Hepatocyte (in vitro differentiated cells): ENCODE measurements around the gene MSANTD1. TPM values are rescaled to one million over a fixed set of nuclear protein-coding genes. Genes with fewer than 3 reads are reported as not detected.
"Not testable (repeated sequence)": the region's sequence is repeated elsewhere in the genome, so short reads cannot be mapped to it uniquely, and the experiment has no call there.

ENCODE experiments used
- DNase-seq: peaks from one replicate; pipeline ENCODE4 v3.0.0-alpha.2; 2016; ENCODE audit warnings: low spot score
- H2AFZ ChIP-seq: fragments of 200-600 bp; sonication (generic); 2 replicates; pipeline ENCODE4 v1.6.0; 2016; ENCODE audit warnings: antibody characterized with exemption, mild to moderate bottlenecking
- H3K27ac ChIP-seq: fragments of 200-600 bp; sonication (generic); 2 replicates; pipeline ENCODE4 v1.5.1; 2016; ENCODE audit warnings: mild to moderate bottlenecking
- H3K27me3 ChIP-seq: fragments of 200-600 bp; sonication (generic); 2 replicates; pipeline ENCODE4 v1.6.1; 2016
- H3K36me3 ChIP-seq: fragments of 200-600 bp; sonication (generic); replicated peaks from 2 replicates; pipeline ENCODE4 v1.5.1; 2016; ENCODE audit warnings: low read depth; ENCODE audit not compliant: insufficient read depth
- H3K4me1 ChIP-seq: fragments of 200-600 bp; sonication (generic); 2 replicates; pipeline ENCODE4 v1.5.1; 2016; ENCODE audit warnings: mild to moderate bottlenecking, moderate library complexity; ENCODE audit not compliant: insufficient read depth
- H3K4me2 ChIP-seq: fragments of 200-600 bp; sonication (generic); 2 replicates; pipeline ENCODE4 v1.6.0; 2016
- H3K4me3 ChIP-seq: fragments of 200-600 bp; sonication (generic); 2 replicates; pipeline ENCODE4 v1.5.1; 2016; ENCODE audit warnings: mild to moderate bottlenecking
- H3K79me2 ChIP-seq: fragments of 200-600 bp; sonication (generic); 2 replicates; pipeline ENCODE4 v1.6.0; 2017; ENCODE audit warnings: mild to moderate bottlenecking
- H3K9me2 ChIP-seq: fragments of 200-600 bp; sonication (generic); replicated peaks from 2 replicates; pipeline ENCODE4 v1.6.0; 2017; ENCODE audit warnings: mild to moderate bottlenecking; ENCODE audit not compliant: insufficient read depth
- H3K9me3 ChIP-seq: fragments of 200-600 bp; sonication (generic); 2 replicates; pipeline ENCODE4 v1.5.1; 2016; ENCODE audit warnings: low read depth, mild to moderate bottlenecking
- H4K20me1 ChIP-seq: fragments of 200-600 bp; sonication (generic); 2 replicates; pipeline ENCODE4 v1.6.0; 2016; ENCODE audit warnings: mild to moderate bottlenecking; ENCODE audit not compliant: insufficient read depth, poor library complexity, severe bottlenecking
- EZH2 ChIP-seq: fragments of 200-600 bp; sonication (generic); IDR thresholded peaks from 2 replicates; pipeline ENCODE4 v1.6.1; 2016; ENCODE audit warnings: antibody characterized with exemption, mild to moderate bottlenecking, borderline replicate concordance
- EZH2phosphoT487 ChIP-seq: fragments of 200-600 bp; sonication (generic); IDR thresholded peaks from one replicate; pipeline ENCODE4 v1.6.1; 2018; ENCODE audit warnings: antibody characterized with exemption, mild to moderate bottlenecking, low read depth, moderate library complexity; ENCODE audit not compliant: unreplicated experiment, severe bottlenecking
- WGBS: methylation state at CpG from one replicate; pipeline ENCODE4 v1.1.6; 2016; ENCODE audit warnings: low lambda C conversion rate; ENCODE audit errors: missing lambda C conversion rate; 5-methylcytosine and 5-hydroxymethylcytosine counted together
- polyA plus RNA-seq: library from polyadenylated mRNA; unstranded; fragments of >200 nt; fragmentation: Nextera tagmentation; extraction: Ambion mirVana; gene quantifications from 2 replicates; pipeline ENCODE4 v1.2.1, GENCODE V29; 2016
- total RNA-seq: library from RNA; depleted of rRNA; stranded (reverse); fragments of >200 nt; gene quantifications from 2 replicates; pipeline ENCODE4 v1.2.3, GENCODE V29; 2014
- TF ChIP-seq, protein P1 (sequence below): fragments of 200-600 bp; sonication (generic); IDR thresholded peaks from 2 replicates; pipeline ENCODE4 v1.5.1; 2016; ENCODE audit warnings: antibody characterized with exemption, mild to moderate bottlenecking; ENCODE audit not compliant: poor library complexity

Gene MSANTD1
- total and polyA plus RNA-seq, 2 experiments from 2014 or later: 0.51 to 0.57 TPM

DNA sequence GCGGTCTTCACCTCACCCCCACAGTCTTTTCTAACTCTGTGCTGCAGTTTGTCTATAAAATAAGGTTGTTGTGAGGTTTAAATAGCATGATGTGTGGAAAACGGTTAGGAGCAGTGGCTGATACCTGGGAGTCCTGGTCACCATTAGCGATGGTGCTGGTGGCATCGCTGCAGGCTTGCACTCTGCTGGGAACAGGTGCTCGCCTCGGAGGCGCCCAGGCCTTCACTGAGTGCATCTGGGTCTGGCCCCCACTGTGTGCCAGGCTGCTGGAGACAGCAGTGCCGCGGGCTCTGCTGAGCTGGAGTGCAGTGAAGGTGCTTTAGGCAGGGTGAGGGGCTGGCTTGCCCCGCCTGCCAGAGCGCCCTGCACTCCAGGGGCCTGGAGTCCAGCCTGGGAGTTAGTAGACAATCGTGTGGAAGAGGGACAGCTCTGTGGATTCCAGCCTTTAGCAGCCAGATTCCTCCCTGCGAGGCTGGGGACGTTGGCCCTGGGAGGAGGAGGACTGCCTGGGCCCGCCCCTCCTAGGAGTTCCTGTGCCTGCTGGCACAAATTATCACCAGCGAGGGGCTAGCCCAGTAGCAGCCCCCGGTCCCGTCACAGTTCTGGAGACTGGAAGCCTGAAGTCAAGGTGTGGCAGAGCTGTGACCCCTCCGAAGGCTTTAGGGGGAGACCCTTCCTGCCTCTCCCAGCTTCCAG is 51.2 kb downstream of the MSANTD1 start:
- WGBS: 87% methylated on average over 19 of the region's 19 CpGs
- peaks cover 56% of the 10 kb centered on the region for H4K20me1 ChIP-seq
- H3K4me3 ChIP-seq: no peak overlapping the region
- no peak overlapping the region for H3K27ac ChIP-seq
- no peaks in the 10 kb centered on the region for H3K36me3 ChIP-seq
- no peaks in the 10 kb centered on the region for H3K27me3 ChIP-seq
- H3K4me2 ChIP-seq: no peak overlapping the region
- DNase-seq: no peak
- TF ChIP-seq, protein P1, sequence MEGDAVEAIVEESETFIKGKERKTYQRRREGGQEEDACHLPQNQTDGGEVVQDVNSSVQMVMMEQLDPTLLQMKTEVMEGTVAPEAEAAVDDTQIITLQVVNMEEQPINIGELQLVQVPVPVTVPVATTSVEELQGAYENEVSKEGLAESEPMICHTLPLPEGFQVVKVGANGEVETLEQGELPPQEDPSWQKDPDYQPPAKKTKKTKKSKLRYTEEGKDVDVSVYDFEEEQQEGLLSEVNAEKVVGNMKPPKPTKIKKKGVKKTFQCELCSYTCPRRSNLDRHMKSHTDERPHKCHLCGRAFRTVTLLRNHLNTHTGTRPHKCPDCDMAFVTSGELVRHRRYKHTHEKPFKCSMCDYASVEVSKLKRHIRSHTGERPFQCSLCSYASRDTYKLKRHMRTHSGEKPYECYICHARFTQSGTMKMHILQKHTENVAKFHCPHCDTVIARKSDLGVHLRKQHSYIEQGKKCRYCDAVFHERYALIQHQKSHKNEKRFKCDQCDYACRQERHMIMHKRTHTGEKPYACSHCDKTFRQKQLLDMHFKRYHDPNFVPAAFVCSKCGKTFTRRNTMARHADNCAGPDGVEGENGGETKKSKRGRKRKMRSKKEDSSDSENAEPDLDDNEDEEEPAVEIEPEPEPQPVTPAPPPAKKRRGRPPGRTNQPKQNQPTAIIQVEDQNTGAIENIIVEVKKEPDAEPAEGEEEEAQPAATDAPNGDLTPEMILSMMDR: no peak
- TF ChIP-seq EZH2: no peak
- TF ChIP-seq EZH2phosphoT487: no peak
- peaks cover 98% of the 10 kb centered on the region for H3K79me2 ChIP-seq
- H3K9me2 ChIP-seq: no peaks in the 10 kb centered on the region
- H2AFZ ChIP-seq: no peak overlapping the region
- no peaks in the 10 kb centered on the region for H3K9me3 ChIP-seq
- H3K4me1 ChIP-seq: peaks cover 8% of the 10 kb centered on the region

DNA sequence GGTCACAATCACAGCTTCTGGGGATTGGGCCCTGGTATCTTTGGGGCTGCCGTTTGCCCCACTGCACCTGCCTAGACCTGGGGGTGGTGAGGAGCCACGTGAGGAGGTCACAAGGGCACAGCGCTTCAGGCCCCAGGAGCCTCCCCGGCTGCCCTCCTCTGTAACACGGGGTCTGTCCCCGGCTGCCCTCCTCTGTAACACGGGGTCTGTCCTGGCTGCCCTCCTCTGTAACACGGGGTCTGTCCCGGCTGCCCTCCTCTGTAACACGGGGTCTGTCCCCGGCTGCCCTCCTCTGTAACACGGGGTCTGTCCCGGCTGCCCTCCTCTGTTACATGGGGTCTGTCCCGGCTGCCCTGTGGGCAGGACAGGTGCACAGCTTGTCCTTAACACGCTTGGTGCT is 51.9 kb downstream of the MSANTD1 start:
- H2AFZ ChIP-seq, H3K4me1 ChIP-seq, H3K4me3 ChIP-seq, H3K9me3 ChIP-seq, H3K36me3 ChIP-seq, H3K27ac ChIP-seq, H3K9me2 ChIP-seq, H3K27me3 ChIP-seq, DNase-seq, H3K4me2 ChIP-seq: not testable (repeated sequence)
- H4K20me1 ChIP-seq: peaks cover 61% of the 10 kb centered on the region
- WGBS: 94% methylated on average over 14 of the region's 15 CpGs
- peaks cover 99% of the 10 kb centered on the region for H3K79me2 ChIP-seq

DNA sequence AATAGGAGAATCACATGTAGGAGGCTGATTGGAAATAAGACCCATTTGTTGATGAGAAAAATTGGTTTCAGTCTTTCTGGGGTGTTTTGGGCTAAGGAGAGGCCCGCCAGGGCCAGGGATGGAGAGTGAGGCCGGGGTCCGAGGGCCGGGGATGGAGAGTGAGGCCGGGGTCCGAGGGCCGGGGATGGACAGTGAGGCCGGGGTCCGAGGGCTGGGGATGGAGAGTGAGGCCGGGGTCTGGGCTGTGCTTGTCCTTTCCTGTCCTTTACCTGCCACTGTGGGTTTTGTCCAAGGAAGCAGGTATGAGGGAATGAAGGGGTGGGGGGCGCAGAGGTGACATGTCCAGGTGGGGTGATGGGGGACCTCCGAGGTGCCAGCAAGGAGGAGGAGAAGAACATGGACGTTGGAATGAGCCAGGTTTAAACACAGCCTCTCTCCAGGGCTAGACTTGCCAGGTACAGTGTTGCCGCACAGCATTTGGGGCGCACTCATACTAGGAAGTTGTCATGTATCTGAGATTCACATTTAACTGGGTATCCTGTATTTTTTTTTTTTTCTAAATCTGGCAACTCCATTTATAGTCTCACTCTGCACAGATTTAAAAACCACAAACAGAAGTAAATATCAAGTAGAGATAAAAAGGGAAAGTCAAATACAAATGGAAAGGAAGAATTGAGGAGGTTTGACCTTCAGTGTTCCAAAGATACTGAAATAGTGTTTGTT is 52.7 kb downstream of the MSANTD1 start:
- no peaks in the 10 kb centered on the region for H3K36me3 ChIP-seq
- peaks cover 68% of the 10 kb centered on the region for H4K20me1 ChIP-seq
- H3K79me2 ChIP-seq: peaks cover 99% of the 10 kb centered on the region
- H2AFZ ChIP-seq: no peak overlapping the region
- no peaks in the 10 kb centered on the region for H3K9me2 ChIP-seq
- no peaks in the 10 kb centered on the region for H3K27me3 ChIP-seq
- 96% methylated on average over 13 of the region's 15 CpGs for WGBS
- no peak for DNase-seq
- H3K4me3 ChIP-seq: no peak overlapping the region
- H3K9me3 ChIP-seq: no peaks in the 10 kb centered on the region
- no peak overlapping the region for H3K4me2 ChIP-seq
- peaks cover 8% of the 10 kb centered on the region for H3K4me1 ChIP-seq
- TF ChIP-seq, protein P1: no peak
- no peak for TF ChIP-seq EZH2phosphoT487
- no peak for TF ChIP-seq EZH2
- no peak overlapping the region for H3K27ac ChIP-seq

DNA sequence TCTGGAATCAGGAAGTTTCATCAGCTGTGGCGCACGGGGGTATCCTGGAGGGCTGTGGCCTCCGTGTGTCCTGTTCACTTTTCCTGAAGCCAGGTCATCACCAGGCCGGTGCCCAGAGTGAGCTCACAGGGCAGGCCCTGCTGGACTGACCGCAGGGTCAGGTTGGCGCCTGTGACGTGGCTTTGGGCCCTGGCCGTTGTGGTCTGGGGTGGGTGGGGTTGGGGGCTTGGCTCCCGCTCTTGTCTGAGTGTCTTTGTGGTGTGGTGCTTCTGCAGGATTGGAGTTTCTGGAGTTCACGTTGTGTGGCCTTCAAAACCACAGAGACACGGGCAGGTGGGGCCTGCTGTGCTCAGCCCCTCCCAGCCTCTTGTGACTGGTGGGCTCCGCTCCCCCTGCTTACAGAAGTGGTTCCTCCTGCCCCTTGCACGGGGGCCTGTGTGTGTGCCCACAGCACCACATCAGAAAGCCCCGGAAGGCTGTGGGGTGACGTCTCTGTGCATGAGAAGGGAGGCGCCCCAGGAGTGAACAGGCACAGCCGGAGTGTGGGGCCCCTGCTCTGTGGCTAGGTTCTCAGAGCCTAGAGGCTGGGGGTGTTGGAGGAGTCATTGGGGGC is 53.3 kb downstream of the MSANTD1 start:
- 85% methylated on average over 17 of the region's 17 CpGs for WGBS
- Histone ChIP-seq H3K9me3 (no peaks in the 10 kb centered on the region), H3K4me3 (no peak overlapping the region), H3K27ac (no peak overlapping the region), H4K20me1 (peaks cover 75% of the 10 kb centered on the region), H3K9me2 (no peaks in the 10 kb centered on the region), H3K4me1 (peaks cover 8% of the 10 kb centered on the region), H3K27me3 (no peaks in the 10 kb centered on the region), H3K36me3 (no peaks in the 10 kb centered on the region), H3K4me2 (no peak overlapping the region), H2AFZ (no peak overlapping the region), H3K79me2 (peaks cover 99% of the 10 kb centered on the region)
- TF ChIP-seq EZH2 (no peak), EZH2phosphoT487 (no peak)
- TF ChIP-seq, protein P1: no peak
- DNase-seq: no peak
